ENCODE data around the gene POLR3E.

- no peak for TF ChIP-seq CTCF (IDR thresholded peaks at IDR 0.05; ENCODE audit: insufficient read depth, low read depth, low read length)
- TF ChIP-seq EZH2 (IDR thresholded peaks at IDR 0.05; ENCODE audit: insufficient read depth, low read length) = no peak
Observed at GRCh38 chr16:22274916-22275315, 22.3 kb upstream of the POLR3E start.

Data from astrocyte (in vitro differentiated cells and primary cell).